GM18526 (cell line): ENCODE measurements around the gene RNASE7.

Experiments
- POLR2A ChIP-seq: IDR thresholded peaks from 3 replicates; pipeline ENCODE4 v1.6.1; 2011; ENCODE audit not compliant: insufficient read length; ENCODE audit errors: extremely low read depth

RNASE7 gene

DNA sequence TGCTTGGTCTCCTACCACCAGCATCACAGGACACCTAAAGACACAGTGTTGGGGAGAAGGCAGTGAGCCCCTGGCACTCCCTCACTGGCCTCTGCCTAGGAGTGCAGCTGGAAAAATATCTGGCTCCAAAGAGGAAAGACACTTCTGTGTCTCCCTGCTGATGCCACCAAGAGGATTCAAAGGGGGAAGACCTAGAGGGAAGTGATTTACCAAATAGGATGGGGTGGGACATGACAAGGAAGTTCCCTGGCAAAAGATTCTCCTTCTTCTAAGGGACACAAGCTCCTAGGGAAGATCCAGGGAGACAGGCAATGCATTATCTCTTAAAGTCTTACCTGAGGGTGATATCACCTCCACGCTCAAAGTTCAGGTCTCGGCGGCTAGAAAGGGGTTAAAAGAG lies 23.4 kb upstream of the RNASE7 start:
- no peak for TF ChIP-seq POLR2A

DNA sequence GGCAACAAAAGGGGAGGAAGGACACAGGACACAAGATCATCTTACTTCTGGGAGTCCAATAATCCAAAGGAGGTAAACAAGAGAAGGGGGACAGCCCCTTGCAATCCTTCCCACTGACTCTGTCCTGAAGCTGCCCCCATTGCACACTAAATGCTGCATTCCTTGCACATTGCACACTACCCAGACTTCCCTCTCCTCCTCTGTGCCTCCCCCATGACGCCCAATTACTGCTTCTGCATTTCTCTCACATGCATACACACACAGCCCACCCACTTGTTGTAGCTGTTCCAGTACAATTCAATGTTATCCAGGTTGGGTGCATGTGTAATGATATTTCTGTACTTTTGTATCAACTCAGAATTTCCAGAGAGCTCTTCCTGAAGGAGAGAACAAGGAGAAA lies 22.8 kb upstream of the RNASE7 start:
- TF ChIP-seq POLR2A, result no peak

DNA sequence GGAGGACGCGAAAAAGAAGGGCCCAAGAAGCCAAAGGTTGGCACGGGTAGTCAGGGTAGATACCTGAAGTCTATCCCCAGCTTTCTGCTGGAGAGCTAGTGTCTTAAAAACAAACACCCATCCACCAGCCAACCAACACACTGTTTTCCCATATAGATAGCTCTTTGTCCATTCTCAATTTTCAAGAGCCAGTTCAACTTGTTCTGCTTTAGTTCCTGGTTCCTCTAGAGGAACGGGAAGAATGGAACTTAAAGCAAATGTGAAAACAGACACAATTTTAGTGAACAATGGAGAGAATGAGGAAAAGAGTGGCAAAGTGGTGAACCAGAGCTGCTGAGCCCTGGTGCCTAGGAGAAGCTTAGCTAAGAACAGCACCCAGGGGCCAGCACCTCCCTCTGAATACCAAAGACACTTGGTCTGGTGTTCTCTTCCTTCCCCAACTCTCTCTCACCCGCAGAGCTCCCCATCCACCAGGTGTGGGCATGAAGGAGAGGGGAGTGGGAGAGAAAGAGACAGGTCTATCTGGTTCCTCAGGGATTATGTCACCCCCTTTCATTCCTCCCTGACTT lies 21.1 kb upstream of the RNASE7 start:
- no peak for TF ChIP-seq POLR2A

DNA sequence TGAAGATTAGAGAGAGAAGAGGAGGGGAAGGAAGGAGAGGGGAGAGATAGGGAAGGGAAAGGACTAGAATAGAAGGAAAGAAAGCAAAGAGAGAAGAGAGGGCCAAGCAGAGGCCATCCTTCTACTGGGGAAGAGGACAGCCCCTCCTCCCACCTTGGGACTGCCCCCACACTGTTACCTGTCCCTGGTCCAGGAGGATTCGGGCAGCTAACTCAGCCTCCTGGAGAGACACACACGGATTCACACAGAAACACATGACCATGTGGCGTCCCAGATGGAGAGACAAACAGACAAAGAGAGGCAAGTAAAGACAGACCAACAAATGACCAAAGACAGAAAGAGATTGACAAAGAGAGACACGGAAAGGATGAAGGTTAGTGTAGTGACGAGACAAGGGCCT lies 19.5 kb upstream of the RNASE7 start:
- TF ChIP-seq POLR2A, result no peak

DNA sequence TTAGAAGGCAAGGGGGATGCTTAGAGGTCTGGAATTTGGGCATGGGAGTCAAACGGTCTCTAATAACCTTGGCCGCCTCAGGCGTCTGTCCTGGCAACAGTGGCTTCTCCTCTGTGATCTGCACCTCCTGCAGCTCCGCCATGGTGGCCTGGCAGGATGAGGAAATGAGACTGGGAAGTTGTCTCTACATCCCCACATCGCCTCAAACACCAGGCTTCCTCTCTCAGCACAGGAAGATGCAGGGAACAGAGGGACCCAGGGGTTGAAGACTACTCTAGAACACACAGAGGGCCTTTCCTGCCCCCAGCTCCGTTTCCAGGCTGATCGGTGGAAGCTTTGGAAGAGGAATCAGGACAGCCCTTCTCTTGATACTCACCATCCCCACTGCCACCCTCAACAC lies 19.0 kb upstream of the RNASE7 start:
- no peak for TF ChIP-seq POLR2A

DNA sequence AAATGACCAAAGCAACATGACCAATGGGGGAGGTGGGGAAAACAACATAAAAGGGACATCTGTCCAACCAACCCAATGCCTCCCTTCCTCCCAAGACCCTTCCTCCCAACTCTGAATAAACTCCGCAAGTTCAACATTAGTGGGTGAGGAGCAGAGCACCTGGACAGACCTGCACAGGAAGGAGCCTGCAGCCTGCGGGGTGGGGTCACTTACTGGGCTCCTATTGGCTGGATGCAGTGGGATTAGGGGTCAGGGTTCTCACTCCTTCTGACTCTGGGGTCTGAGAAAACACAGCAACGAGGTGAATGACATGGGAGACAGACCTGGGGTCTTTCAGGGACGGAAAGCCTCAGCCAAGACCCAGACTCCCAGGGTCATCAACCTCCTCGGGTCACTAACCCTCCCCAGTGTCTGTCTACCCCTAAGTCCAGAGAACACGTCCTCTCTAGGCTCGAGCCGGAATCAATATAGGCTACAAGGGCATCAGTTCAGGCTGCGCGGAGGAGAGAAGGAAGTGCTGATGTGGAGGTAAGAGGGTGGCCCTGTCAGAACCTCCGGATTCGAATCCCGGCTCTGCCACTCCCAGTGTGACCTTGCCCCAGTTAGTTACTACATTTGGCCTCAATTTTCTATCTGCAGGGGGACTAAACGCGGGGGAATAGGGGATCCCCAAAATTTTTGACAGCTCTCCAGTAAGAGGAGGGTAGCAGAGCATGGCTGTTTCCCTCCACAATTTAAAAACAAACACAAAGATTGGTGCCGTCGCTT lies 18.2 kb upstream of the RNASE7 start:
- no peak for TF ChIP-seq POLR2A

DNA sequence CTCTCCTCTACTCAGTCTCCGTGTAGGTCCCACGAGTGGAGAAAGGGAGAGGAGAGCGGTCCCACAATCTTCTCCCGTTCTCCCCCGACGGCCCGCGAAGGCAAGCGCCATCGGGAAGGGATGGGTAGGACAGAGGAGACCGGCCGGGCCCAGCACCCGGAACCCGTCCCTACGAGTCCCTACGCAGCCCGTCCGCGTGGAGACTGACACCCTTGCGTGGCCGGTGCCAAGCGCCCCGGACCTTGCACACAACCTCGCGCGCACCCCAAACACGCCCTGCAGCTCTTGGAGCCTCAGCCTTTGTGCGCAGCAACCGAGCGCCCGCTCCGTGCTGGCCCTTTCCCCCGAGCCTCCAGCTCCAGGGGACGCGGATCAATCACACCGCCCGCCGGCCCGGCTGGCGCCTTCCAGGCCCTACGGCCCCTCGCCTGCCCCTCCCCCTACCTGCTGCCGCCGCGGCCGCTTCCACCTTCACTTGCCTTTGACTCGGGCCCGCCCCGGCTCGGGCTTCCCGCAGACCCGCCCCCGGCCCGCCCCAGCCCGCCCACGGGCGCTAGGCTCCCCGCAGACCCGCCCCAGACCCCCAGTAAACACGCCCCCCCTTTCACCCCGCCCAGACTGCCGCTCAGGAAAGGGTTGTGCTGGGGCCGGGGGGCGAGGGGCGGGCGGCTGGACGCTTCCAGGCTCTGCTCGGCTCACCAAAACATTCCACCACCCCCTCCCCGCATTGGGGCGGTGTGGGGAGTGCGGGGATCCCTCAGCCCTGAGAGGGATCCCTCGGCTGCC lies 17.4 kb upstream of the RNASE7 start, which contains the start of gene NDRG2:
TSS of gene NDRG2 (minus strand) at position 477 of the 786 bp plus-strand sequence. CDS start 1,746 bp downstream, outside the sequence.
- TF ChIP-seq POLR2A, result no peak

DNA sequence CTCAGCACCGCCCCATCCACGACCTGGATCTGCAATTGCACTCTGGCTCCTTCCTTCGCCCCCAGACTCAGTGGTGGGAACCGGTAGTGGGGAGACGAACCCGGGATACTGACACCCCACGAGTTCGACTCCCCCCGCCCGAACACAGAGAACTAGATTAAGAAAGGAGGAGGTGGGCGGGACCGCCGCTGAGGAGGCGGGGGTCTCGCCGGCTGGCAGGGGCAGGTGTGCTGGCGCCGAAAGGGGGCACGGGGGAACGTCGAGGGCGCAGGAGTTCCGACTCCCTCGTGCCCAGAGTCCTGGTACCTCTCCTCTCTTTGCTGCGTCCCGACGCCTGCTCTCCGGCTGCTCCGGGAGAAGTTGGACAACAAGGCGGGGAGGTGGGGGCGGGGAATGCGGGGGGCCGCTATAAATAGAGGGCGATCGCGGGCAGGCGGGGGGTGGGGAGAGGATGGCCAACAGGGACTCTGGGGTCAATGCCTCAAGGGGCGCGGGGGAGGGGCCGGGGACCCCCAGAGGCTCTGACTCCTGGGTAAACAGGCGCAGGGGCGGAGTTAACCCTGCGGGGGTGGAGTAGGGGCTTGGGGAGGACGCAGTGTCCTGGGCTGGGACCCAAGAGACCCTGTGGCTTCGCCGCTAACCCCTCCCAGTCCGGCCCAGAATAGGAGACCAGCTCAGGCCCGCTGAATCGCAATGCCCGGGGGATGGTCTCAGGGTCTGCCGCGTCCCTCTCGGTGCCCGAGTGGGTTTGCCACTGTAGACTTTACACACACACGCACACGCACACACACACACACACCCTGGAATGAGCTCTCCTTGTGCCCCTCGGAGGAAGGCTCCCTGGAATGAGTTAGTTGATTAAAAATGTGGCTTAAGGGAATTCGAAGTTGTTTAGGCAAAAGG lies 16.5 kb upstream of the RNASE7 start:
- no peak for TF ChIP-seq POLR2A

DNA sequence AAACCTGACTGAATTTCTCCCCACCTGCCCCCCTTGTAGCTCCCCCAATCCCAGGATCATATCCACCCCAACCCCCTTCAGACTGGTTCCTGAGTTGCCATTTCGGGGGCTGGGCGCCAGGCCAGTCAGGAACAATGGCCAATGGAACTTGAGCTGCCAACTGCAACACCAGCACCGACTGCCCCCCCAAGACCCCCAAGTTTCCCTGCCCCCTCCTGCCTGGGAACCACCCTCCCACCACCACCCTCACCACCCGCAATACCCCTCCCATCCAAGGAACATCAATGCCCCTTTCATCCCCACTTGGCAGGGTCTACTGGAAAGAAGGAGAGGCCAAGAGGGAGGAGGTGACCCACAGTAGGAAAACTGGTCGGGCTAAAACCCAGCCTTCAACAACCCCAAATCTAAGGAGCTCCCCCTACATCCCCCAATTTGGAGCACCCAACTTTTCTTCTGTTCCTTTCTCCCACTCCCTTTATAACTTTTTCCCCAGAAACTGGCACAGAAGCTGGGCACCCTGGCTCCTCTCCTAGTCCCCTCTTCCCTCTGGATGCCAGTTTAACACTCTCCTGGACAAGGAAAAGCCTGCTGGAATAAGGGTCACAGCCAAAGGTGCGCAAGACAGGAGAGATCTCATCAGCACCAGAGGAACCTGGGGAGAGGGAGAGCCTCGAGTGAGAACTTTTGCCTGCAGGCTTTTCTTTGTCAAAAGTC lies 15.7 kb upstream of the RNASE7 start:
- no peak for TF ChIP-seq POLR2A

DNA sequence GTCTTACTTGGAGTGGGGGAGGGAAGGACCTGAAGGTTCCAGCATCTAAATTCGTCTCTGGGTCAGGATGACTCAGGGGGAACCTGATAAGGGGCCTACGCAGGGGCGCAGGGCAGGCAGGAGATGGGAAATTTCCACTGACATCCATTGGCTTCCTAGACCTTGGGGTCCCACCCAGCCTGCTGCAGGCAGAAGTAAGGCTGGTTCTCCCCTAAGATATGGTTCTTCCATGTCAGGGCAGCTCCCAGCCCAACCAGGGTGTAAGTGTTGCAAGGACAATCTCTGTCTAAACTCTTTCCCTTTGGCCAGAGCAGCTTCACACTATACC lies 15.2 kb upstream of the RNASE7 start:
- TF ChIP-seq POLR2A, result no peak

DNA sequence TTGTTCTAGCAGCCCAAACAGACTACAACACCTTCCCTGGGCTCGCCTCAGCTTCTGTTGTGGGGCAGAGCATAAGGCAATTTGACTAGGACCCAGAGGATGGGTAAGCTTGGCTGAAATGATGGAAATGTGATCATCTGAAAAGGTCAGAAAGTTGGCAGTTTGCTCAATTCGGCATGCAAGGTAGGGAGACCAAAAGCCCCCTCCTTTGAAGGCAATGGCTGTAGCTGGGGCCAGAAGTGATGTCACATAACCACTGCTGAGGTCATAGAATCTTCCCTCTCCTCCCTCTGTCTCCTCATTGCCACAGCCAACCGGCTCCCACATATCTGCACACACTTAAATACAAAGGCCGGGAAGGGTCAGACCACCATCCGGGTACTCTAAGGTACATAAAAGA lies 12.2 kb upstream of the RNASE7 start, which contains the start of gene TPPP2:
TSS of gene TPPP2 (plus strand) at position 301 of the 400 bp plus-strand sequence. CDS start 365 bp downstream, outside the sequence.
- no peak for TF ChIP-seq POLR2A

DNA sequence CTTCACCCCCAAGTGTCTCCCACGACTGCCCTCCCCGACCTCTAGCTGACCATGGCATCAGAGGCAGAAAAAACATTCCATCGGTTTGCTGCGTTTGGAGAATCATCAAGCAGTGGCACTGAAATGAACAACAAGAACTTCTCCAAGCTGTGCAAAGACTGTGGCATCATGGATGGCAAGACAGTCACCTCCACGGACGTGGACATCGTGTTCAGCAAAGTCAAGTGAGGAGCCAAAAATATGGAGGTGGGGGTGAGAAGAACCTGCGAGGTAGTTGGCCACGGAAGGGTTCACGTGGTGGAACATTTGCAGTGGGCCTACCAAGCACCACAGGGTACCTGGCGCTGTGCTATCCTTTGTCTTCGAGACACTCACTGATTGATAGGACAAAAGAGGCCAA lies 11.6 kb upstream of the RNASE7 start:
- no peak for TF ChIP-seq POLR2A

DNA sequence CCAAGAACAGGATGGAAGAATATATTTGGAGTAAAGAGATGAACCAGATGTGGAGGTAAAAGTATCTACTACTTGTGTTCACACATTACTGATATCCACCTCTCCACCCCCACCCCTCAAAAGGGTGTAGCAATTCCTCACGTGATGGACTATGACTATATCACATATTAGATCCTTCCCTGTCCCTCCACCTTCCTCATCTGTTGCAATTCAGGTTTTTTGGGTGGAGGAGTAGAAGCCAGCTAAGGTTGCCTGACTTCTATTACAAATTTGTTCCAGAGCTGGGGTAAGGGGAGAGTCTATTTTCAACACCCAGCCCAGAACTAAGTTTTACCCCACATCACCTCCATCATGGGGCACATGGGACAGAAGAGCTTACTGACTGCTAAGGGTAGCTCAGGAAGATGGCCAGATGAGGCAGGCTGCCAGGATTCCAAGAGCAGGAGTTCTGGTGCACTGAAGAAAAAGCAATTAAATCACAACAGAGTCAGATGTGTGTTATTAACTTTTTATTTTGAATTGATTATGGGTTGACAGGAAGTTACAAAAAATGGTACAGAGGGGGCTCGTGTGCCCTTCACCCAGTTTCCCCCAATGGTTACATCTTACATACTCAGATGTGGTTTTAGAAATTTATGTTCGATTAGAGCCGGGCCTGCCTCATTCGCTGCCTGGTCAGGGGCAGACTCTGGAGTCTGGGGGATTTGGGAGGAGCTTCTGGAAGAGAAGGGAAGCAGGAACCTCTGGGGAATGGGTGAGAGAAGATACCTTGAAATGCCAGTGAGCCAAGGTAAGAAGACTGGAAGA lies 9.6 kb upstream of the RNASE7 start:
- TF ChIP-seq POLR2A, result no peak
